ENCODE measurements around the gene ATP23.

The ATP23 gene

DNA sequence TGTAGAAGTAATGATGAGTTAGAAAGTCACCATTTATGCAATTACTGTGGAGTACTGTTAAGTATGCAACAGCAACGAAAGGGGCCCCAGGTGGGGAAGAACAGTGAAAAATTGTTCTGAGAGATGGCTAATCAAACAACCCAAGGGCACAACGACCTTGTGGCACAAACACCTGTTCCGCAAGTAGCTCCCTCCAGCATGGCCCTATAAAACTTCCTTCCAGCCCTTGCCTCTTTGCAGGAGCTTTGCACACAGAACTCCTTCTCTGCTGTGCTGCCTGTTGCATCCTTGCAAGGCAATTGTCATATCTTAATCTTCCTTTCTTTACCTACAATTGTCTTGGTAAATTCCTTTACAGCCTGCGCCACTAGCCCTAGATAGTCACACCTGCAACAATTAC is 23.2 kb upstream of the ATP23 start:
- TF ChIP-seq CTCF (IDR thresholded peaks at IDR 0.05; ENCODE audit: low read depth, low read length): no peak
- no peak for DNase-seq (ENCODE audit: extremely low read depth, low read depth)

DNA sequence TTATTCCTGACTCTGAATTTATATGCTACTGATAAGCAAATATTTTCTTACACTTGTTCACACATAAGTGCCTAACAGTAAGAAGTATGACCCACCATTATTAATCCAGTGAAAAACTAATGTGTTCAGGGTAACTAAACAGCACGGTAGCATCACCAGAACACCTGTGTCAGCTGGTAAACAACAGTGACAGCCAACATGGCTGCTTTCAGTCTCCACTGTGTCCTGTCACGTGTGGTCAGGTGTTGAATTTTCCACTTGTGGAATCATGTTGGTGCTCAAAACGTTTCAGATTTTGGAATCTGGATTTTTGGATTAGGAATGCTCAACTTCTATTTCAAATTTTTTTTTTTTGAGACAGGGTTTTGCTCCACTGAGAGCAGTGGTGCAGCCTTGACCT is 14.3 kb upstream of the ATP23 start:
- no peak for DNase-seq (ENCODE audit: extremely low read depth, low read depth)
- no peak for TF ChIP-seq CTCF (IDR thresholded peaks at IDR 0.05; ENCODE audit: low read depth, low read length)

DNA sequence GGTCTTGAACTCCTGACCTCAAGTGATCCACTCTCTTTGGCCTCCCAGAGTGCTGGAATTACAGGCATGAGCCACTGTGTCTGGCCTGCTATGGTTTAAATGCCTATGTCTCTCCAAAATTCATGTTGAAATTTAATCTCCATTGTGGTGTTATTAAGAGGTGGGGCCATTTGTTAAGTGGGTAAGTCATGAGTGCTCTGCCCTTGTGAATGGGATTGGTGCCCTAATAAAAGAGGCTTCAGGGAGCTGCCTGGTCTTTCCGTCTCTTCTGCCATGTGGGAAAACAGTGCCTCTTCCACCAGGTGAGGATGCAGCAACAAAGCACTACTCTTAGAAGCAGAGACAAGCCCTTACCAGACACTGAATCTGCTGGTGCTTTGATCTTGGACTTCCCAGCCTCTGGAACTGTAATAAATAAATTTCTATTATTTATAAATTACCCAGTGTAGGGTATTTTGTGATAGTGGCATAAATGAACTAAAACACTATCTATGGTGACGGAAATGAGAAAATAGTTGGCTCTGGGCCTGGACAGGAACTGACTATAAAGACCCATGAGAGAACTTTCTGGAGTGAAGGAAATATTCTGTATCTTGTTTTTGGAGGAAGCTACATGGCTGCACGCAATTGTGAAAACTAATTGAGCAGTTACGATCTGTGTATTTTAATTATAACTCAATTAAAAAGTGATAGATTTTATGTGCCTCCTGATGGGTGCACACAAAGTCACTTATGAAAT is 12.1 kb upstream of the ATP23 start:
- no peak for TF ChIP-seq CTCF (IDR thresholded peaks at IDR 0.05; ENCODE audit: low read depth, low read length)
- DNase-seq (ENCODE audit: extremely low read depth, low read depth): no peak

DNA sequence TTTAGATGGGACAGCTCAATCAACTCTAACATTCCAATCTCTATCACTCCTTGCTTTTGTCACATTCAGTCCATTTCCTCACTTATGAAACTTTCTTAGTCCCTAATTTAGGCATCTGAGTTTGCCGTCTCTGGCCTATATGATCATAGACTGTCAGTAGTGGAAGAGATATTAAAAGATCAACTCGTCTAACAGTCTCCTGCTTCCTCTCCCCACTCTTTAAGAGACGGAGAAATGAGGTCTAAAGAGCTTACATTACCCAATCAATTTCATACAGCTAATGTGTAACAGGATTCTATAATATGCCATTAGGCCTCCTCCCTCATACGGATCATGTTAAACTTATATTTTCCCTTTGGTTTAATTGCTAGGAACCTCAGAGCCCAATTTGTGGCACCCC is 6.5 kb upstream of the ATP23 start:
- TF ChIP-seq CTCF (IDR thresholded peaks at IDR 0.05; ENCODE audit: low read depth, low read length): no peak

GRCh38 chr12:57935331-57935730 is 6.0 kb upstream of the ATP23 start:
- DNase-seq (ENCODE audit: extremely low read depth, low read depth): no peak
- TF ChIP-seq CTCF (IDR thresholded peaks at IDR 0.05; ENCODE audit: low read depth, low read length): no peak

More for the DNA sequence above, 6.5 kb upstream of the ATP23 start:
- DNase-seq (ENCODE audit: extremely low read depth, low read depth): no peak

- peak; percentile 77 for DNase-seq (ENCODE audit: extremely low read depth, low read depth)
- TF ChIP-seq CTCF (IDR thresholded peaks at IDR 0.05; ENCODE audit: low read depth, low read length): no peak
Measured at GRCh38 chr12:57935839-57936512, 5.4 kb upstream of the ATP23 start.

GRCh38 chr12:57936513-57936883 is 4.9 kb upstream of the ATP23 start:
- no peak for TF ChIP-seq CTCF (IDR thresholded peaks at IDR 0.05; ENCODE audit: low read depth, low read length)
- no peak for DNase-seq (ENCODE audit: extremely low read depth, low read depth)
